SK-N-SH (cell line): ENCODE measurements around the gene LIPT1.

Experiments used
- CHD2 ChIP-seq: fragments of 150-350 bp; IDR thresholded peaks from 2 replicates; pipeline ENCODE4 v1.6.1; 2018; ENCODE audit warnings: low read length; ENCODE audit not compliant: partially characterized antibody
- EP300 ChIP-seq, 2 experiments: IDR thresholded peaks; 2 replicates each; pipeline versions ENCODE4 v1.4.0 to v1.6.1; 2012; ENCODE audit warnings: borderline replicate concordance in 1 of 2, low read depth in 1 of 2, low read length in 1 of 2
- FOSL2 ChIP-seq: IDR thresholded peaks from 2 replicates; pipeline ENCODE4 v1.4.0; 2012; ENCODE audit warnings: low read depth, mild to moderate bottlenecking, moderate library complexity, borderline replicate concordance
- GABPA ChIP-seq: IDR thresholded peaks from 2 replicates; pipeline ENCODE4 v1.4.0; 2012; ENCODE audit warnings: low read depth, mild to moderate bottlenecking
- POLR2AphosphoS5 ChIP-seq: IDR thresholded peaks from 2 replicates; pipeline ENCODE4 v1.6.1; 2012; ENCODE audit warnings: low read depth, low read length
- TAF1 ChIP-seq: IDR thresholded peaks from 2 replicates; pipeline ENCODE4 v1.6.1; 2012; ENCODE audit warnings: low read depth, mild to moderate bottlenecking, low read length, moderate library complexity, borderline replicate concordance
- TF ChIP-seq, protein P1 (sequence below): IDR thresholded peaks from 2 replicates; pipeline ENCODE4; 2012
- TF ChIP-seq, protein P2 (sequence below): fragments of 200-600 bp; sonication (generic); IDR thresholded peaks from 2 replicates; pipeline ENCODE4 v1.6.1; 2017; ENCODE audit warnings: antibody characterized with exemption, mild to moderate bottlenecking, moderate library complexity
- TF ChIP-seq, protein P3 (sequence below): IDR thresholded peaks from 2 replicates; pipeline ENCODE4 v1.4.0; 2012; ENCODE audit warnings: low read depth, borderline replicate concordance

DNA sequence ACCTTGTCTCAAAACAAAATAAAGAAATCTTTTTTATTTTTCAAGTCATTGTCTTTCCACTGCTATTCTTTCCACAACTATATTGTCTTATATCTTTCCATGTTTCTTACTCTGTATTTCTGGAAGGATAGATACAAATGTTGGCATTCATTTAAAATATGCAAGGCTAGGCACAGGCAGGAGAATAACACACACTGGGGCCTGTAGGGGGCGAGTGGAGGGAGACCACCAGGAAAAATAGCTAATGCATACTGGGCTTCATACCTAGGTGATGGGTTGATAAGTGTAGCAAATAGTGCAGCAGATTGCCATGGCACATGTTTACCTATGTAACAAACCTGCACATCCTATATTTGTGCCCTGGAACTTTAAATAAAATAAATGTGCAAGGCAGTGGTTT, 35.8 kb downstream of the LIPT1 start:
- TF ChIP-seq, protein P1, sequence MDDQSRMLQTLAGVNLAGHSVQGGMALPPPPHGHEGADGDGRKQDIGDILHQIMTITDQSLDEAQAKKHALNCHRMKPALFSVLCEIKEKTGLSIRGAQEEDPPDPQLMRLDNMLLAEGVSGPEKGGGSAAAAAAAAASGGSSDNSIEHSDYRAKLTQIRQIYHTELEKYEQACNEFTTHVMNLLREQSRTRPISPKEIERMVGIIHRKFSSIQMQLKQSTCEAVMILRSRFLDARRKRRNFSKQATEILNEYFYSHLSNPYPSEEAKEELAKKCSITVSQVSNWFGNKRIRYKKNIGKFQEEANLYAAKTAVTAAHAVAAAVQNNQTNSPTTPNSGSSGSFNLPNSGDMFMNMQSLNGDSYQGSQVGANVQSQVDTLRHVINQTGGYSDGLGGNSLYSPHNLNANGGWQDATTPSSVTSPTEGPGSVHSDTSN: no peak
- TF ChIP-seq, protein P2, sequence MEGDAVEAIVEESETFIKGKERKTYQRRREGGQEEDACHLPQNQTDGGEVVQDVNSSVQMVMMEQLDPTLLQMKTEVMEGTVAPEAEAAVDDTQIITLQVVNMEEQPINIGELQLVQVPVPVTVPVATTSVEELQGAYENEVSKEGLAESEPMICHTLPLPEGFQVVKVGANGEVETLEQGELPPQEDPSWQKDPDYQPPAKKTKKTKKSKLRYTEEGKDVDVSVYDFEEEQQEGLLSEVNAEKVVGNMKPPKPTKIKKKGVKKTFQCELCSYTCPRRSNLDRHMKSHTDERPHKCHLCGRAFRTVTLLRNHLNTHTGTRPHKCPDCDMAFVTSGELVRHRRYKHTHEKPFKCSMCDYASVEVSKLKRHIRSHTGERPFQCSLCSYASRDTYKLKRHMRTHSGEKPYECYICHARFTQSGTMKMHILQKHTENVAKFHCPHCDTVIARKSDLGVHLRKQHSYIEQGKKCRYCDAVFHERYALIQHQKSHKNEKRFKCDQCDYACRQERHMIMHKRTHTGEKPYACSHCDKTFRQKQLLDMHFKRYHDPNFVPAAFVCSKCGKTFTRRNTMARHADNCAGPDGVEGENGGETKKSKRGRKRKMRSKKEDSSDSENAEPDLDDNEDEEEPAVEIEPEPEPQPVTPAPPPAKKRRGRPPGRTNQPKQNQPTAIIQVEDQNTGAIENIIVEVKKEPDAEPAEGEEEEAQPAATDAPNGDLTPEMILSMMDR: peak; percentile 33; the same call in 1 of the 2 replicates
- TF ChIP-seq TAF1 (no peak), POLR2AphosphoS5 (no peak), EP300 (IDR thresholded peaks at IDR 0.05; ENCODE audit: borderline replicate concordance in 1 of 2, low read depth in 1 of 2, low read length in 1 of 2) (no peak), CHD2 (no peak), FOSL2 (no peak), GABPA (no peak)
- TF ChIP-seq, protein P3, sequence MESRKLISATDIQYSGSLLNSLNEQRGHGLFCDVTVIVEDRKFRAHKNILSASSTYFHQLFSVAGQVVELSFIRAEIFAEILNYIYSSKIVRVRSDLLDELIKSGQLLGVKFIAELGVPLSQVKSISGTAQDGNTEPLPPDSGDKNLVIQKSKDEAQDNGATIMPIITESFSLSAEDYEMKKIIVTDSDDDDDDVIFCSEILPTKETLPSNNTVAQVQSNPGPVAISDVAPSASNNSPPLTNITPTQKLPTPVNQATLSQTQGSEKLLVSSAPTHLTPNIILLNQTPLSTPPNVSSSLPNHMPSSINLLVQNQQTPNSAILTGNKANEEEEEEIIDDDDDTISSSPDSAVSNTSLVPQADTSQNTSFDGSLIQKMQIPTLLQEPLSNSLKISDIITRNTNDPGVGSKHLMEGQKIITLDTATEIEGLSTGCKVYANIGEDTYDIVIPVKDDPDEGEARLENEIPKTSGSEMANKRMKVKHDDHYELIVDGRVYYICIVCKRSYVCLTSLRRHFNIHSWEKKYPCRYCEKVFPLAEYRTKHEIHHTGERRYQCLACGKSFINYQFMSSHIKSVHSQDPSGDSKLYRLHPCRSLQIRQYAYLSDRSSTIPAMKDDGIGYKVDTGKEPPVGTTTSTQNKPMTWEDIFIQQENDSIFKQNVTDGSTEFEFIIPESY: no peak
